Right renal cortex interstitium (tissue), 3 donors: ENCODE results near the gene HCN4. TPM values are rescaled to one million over a fixed set of nuclear protein-coding genes. Genes with fewer than 3 reads are reported as not detected.

Source experiments
- DNase-seq, 3 donors: peaks; one replicate each; pipeline ENCODE4 v3.0.0-alpha.2; 2013; ENCODE audit warnings: low read depth in 3 of 3, low spot score in 2 of 3
- polyA plus RNA-seq, 3 donors: library from polyadenylated mRNA; unstranded; fragments of 120-200 nt; gene quantifications; one replicate each; pipeline ENCODE4 v1.2.1, GENCODE V29; 2013; ENCODE audit not compliant: insufficient read length in 3 of 3

The HCN4 gene
- polyA plus RNA-seq, 3 donors: 0.93 to 1.1 (median 1.0) TPM

DNA sequence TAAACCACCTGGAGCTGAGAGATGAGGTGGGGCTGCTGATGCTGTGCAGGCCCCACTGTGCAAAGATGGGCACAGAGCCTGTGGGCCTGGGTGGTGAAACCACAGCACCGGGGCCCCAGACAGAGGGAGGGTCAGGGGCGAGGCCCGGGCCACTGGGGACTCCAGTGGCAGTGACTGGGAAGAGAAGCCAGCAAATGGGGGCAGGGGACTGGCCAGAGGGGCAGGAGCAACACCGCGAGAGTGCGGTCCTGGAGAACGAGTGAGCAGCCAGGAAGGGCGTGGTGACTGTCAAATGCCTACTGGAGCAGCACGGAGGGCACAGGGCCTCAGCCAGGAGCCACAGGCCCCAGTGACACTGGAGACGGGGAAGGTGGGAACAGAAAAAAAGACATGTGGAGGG is 39.8 kb downstream of the HCN4 start:
- no peak for DNase-seq

DNA sequence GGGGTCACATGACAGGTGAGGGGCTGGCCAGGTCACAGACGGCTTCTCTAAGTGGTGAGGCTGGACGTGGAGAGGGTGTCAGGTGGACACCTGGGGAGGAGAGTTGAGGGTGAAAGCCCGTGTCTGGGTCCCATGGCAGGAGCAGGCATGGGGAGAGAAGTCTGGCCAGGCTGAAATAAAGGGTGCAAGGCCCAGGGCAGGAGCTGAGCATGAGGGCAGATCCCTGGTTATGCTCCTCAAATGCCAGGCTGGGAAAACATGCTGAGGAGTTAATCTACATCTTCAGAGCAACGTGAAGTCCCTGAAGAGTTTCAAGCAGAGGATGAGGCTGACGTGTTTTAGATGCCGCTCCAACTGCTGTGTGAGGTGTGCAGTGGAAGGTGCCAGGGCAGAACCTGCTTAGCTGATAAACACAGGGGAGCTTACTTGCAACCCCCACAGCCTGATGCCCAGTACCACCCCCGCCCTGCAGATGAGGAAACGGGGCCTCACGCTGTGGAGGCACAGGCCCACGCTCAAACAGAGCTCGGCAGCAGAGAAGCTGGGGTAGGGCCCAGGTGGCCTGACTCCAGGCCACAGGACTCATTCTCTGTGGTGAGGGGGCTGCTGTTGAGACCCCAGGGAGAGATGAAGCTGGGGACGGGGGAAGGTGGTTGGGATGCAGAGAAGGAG is 40.5 kb downstream of the HCN4 start:
- DNase-seq: no peak

DNA sequence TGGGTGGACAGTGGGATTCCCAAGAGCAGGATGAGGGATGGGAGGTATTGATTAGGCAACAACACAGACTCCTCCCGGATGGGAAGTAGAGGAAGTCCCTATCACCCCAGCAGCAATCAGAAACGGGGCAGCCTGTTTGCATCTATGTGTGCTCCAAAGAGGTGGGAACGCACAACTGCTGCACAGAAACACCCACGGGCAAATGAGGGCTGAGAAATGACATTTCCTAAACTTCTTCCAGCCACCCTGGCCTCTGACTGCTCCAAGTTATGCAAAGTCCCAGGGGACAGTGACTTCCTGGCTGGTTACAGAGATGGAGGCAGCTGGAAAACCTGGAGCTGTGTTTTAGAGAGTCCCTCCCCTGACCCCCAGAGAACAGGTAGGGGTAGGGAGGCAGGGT is 42.6 kb downstream of the HCN4 start:
- DNase-seq: no peak

DNA sequence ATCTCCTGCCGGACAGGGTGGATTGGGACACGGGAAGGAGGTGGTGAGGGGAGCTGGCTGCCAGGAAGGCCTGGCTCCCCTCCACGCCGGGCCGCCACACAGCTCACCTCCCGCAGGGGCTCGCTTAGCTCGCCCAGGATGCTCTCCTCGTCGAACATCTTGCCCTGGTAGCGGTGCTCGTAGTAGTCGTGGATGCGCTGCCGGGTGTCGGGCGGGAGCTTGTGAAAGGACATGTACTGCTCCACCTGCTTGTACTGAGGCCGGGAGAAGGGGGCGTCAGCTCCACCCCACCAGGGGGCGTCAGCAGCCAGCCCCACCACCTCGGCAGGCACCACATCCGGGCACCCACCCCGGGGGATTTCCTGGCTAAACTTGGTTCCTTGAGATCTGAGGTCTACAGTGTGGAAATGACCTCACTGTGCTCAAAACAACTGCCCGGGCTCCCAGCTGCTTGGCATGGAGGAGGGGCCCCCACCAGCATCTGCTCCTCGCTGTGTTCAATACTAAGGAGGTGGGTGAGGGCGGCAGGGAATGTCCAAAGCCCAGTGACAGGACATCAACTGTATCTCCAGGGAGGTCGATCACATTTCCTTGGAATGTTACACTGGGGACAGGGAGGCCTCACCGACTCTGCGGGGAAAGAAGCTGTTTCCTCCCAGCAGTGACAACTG is 43.4 kb downstream of the HCN4 start:
- DNase-seq: no peak

DNA sequence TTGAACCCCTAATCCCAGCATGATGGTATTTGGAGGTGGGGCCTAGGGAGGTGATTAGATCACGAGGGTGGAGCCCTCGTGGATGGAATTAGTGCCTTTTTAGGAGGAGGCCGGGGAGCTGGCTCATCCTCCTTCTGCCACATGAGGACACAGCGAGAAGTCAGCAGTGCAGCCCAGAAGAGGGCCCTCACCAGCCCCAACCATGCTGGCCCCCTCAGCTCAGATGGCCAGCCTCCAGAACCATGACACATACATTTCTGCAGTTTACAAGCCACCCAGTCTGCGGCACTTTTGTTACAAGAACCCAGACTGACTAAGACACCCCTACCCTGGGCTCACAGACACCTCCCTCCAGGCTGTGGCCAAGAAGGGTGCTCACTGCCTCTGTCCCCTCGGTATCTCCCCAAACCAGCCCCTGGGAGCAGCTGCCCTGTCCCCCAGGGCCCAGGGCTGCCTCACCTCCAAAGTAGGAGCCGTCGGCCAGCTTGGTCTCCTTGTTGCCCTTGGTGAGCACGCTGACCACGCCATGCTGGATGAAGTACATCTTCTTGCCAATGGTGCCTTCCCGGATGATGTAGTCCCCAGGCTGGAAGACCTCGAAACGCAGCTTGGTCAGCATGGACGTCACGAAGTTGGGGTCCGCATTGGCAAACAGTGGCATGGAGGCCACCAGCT is 44.1 kb downstream of the HCN4 start:
- no peak for DNase-seq

DNA sequence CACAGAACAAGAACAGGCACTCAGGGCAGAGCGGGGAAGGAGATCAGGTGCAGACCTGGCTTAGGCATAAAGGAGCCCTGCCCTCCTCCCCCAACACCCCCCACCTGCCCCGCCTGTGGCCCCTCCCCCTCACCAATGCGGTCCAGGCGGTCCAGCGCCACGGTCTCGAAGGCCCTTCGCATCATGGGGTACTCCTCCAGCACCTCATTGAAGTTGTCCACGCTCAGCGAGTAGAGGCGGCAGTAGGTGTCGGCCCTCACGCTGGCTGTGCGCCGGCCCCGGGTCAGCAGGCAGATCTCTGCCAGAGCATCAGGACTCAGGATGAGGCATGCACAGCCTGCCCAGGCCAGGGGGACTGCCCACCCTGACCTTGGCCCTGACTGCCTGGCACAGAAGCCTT is 44.8 kb downstream of the HCN4 start:
- no peak for DNase-seq

DNA sequence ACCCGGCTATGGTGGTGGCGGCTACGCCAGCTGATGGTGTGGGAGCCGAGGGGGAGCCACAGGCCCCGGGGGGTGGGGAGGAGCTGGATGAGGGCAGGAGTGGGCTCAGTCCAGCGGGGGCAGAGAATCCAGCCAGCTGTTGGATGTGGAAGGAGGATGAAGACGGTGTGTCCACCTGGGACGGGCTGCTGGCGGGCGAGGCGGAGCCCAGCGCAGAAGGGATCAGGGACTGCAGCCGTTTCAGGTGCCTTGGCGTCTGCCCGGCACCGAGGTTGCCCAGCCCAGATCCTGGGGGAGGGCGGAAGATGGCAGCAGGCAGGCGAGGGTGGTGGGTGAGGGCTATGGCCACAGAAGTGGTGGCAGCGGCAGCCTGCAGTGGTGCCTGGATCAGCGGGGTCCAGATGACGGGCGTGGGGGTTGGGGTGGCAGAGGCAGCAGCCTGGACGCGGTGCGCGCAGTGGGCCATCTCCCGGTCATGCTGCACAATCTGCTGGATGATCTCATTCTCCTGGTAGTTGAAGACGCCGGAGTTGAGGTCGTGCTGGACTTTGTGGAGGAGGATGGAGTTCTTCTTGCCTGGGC is 45.3 kb downstream of the HCN4 start:
- no peak for DNase-seq

DNA sequence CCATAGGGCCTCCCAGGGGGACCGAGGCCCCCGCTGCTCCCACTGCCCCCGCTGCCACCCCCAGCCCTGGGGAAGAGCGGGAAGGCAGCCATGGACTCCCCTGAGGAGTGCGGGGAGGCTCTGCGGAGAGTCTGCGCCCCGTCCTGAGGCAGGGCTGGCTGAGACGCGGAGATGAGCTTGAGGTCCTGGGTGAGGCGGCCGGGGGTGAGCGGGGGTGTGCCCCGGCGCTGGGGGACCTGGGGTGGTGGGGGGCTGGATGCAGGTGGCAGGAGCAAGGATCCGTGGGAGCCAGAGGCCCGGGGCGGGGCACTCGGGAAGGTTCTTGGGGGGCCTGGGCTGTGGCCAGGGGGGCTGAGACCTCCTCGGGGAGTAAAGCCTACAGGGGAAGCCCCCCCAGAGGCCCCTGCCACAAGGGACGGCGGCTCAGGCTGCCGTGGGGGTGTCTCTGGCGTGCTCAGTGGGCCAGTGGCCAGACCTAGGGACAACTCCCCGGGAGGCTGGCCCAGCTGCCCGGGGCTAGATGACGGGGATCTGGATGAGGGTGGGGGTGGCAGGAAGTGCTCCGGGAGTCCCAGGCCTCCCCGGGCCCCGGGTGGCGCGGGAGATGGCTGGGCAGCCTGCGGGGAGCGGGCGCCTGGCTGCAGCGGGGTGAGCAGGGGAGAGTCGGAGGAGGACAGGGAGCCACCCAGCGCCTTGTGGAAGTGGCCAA is 45.9 kb downstream of the HCN4 start:
- DNase-seq: no peak

DNA sequence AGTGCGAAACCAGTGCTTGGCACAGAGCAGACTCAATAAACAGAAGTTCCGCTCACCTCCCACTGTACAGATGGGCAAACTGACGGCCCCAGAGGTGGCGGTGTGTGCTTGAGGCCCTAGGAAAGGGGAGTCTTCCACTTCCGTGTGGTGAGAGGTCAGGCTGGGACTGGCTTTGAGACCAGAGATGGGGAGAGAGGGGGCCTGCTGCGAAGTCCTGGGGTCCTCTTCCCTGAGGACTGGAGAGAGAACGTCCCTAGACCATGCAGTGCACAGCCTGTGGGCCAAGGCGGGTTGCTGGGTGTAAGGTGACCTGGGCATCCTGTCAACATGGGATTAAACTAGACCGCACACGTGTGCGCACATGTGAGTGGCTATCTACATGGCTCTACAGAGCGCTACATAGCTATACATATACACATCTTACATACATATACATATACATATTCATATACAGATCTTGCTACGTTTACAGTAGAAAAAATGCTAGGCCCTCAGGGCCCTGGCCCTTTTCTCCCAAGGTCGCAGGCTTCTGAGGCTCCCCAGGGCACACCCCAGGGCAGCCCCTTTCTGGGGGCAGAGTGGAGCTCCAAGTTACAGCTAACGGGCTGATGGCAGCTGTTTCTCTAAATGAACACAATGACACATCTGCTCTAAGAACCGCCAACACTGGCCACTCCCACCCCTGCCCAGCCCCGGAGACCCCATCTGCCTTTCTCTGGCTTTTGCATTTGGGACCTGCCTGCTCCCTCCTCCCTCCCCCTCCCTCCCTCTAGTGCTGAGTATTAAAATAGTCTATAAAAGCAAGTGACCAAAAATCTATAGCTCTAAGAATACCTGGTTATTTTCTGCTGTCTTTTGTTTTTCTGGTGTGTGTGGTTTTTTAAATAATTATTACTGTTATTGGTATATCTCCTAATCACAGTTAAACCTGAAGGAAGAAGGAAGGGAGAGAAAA is 47.0 kb downstream of the HCN4 start:
- no peak for DNase-seq

DNA sequence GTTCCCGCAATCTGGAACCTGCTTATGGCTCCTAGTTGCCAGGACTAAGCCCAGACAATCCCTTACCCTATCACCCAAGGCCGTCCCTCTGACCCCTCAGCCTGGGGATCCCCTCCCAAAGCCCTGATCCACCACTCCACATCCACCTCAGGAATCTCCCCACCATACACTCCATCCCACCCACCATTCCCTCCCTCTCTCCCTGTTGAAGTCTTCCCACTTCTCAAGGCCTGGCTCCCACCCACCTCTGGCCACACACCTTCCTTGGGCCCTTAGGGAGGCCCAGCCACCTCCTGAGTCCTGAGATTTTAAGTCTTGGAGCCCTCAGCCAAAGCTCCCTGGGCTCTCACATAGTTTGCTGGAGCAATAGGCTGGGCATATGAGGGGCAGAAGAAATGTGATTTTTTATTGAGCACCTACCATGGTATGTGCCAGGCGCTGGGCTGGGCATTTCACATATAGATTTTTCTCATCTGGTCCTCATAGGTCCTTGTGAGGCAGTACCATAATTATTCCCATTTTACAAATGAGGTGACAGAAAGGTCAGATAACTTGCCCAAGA is 48.1 kb downstream of the HCN4 start:
- DNase-seq: no peak

DNA sequence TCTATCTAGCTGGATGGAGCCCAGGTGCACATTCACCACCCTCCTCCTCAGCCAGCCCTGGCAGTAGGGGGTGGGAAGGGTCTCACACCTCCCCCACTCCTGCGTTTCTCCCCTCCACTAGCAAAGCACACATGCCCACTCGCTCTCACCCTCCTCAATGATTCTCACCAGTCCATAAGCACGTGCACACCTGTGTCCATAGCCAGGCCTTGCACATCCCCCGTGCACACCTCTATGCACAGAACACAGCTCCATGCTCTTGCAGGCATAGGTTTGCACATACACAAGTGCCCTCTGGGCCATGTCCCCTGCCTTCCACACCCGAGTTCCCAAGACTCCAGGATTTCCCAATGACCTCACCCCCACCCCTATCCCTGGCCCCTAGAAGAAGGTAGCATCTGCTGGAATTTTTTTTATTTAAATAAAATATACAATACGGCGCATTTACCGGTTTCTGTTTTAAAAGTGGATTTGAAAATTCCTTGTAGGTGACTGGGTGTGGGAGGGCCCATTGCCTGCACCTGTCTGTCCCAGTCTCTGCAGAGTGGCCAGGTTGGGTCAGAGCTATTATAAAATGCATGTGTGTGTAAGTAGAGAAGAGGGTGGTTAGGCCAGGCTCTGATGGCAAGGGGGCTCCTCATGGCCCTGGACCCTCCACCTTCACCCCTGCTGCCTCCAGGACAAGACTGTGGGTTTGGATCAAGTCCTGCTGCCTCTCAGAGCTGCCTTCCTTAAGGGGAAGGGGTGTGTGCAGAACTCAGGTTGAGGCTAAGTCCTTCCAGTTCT is 49.1 kb downstream of the HCN4 start:
- DNase-seq: no peak

DNA sequence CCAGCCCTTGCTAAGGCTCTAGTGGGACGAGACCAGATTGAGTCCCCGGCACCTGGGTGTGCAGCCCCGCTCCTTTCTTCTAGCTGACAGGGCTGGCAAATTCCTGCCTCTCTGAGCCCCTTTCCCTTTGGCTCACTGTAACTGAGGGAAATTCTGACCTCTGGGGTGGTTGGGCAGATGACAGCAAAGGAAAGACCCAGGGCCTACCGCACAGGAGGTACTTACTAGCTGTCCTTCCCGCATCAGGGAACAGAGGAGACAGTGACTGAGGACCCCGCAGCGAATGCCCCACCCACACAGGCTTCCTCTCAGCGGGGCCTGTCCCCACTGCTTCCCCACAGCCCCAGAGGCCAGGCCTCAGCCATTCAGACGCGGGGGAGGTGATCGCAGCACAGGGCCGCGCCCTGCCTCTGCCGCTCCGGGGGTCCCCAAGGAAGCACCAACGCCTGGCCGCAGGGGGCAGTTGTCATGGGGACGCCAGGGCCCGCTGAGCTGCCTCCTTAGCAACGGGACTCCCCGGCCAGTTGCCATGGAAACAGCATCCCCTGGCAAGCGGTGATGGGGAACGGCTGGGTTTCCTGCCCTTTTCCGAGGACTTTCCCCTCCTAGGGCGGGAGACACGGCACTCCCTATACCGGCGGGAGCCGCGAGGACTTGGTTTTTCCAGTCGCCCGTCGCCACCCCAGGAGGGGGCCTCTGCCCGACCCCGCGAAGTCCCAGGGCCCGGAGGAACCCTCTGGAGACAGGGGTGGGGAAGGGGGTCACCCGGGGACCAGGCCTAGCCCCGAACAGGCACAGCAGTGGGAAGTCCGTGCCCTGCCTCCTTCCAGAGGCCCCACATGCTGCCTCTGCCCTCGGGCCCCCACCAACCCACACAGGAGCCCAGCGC is 50.1 kb downstream of the HCN4 start:
- peak in 1 of 3 donors; percentile 21 for DNase-seq

DNA sequence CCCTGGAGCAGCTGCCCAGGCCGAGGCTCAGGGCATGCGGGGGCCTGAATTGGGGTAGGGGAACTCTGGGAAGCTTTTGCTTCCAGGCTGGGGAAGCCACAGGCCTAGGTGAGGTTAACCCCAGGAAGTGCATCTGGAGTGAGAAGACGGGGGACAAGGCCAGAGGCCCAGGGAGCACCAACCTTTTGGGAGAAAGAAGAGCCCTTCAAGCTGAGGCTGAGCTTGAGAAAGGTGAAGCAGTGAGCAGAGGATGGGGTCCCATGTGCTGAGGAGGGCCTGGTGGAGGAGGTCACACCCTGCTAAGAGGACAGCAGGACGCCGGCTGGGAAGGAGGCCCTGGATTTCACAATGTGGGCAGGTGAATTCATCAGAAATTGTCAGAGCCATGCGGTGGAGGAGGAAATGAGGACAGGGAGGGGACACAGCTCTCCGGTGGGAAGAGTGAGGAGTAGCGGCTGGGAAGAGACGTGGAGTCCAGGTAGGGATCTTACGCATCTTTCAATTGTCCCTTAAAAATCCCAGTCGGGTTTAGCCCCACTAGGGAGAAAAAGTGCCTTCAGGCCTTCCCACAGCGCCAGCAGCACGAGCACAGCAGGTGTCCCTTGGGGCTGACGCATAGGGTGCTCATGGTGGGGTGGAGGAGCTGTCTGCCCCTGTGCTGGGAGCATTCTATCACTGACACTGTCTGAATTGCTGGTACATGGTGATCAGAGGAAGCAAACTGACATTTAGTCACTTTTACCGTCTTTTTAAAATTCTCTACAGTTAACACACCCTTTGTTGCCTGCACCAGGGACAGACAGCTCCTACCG is 50.9 kb downstream of the HCN4 start:
- DNase-seq: no peak

DNA sequence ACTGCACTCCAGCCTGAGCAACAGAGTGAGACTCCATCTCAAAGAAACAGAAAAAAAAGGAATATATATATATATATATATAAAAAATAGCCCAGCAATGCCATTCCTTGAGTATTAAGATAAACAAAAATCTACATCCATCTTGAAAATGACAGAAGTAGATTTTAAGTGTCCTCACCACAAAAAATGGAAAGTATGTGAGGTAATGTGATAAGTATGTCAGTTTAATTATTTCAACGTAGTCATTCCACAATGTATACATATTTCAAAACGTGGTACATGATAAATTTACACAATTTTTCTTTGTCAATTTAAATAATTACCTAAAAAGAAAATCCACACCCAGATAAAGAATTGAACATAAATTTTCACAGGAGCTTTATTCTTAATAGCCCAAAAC is 54.9 kb downstream of the HCN4 start:
- DNase-seq: no peak

DNA sequence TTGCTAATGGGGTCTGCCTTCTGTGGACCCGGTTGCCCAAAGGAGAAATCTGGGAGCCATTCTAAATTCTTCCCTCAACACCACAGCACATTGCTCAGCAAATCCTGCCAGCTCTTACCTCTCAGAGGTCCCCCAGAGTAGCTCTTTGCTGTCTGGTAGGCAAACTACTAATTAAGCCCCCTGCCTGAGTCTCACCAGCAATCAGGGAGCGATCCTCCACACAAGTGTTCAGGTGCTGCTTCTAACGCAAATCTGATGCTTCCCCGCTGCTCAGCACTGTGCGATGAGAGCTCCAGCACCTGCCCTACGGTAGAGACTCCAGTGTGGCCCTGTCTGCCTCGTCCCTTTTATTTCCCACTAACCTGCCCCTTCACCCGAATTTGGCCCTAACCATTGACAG is 60.5 kb downstream of the HCN4 start:
- no peak for DNase-seq

DNA sequence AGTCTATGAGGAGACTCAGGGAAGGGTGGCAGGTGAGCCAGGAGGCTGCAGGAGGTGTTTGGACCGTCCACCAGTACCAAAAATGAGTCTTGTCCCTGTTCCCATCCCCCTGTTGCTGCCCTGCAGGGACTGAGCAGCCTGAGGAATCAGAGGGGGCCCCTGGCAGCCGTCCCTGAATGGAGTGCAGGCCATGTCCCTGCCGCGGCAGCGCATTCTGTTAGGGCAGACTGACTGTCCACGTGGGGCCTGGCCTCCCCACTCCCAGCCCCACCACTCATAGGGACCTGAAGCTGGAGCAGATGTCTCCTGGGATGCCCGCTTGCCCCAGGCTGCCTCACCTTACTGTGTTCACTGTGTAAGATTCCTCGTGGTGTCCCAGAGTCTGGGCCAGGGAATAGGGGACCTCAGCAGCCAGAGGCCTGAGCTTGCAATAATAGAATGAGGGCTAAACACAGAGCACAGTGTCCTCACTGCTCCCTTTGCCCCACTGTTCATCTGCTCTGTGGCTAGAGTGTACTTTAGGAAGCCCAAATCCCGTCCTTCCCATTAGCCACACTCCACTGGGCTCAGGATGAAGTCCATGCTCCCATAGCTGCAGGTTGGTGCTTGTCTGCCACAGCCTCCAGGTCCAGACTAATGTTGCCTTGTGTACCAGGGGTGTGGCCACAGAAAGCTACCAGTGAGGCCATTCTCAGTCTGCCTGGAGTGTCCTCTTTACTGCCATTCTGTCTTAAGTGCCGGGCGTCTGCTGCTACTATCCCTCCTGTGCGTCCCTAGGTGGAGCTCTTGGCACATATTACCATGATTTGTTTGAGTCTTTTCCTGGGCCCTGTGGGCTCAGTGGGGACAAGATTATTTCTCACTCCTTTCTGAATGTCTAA is 63.2 kb downstream of the HCN4 start:
- peak in 1 of 3 donors; percentile 21 for DNase-seq
